Neuronal stem cell (in vitro differentiated cells): ENCODE data around the gene GAS7.

Experiments
- DNase-seq: peaks from one replicate; pipeline ENCODE4 v3.0.0-alpha.2; 2013; ENCODE audit warnings: low spot score
- H2AFZ ChIP-seq: one replicate; pipeline ENCODE4 v1.6.1; 2013; ENCODE audit warnings: mild to moderate bottlenecking, low read length, inconsistent platforms
- H2AK5ac ChIP-seq: 2 replicates; pipeline ENCODE4 v1.6.1; 2013; ENCODE audit warnings: low read depth, mild to moderate bottlenecking, inconsistent platforms, low read length, moderate library complexity, mixed read lengths
- H2BK120ac ChIP-seq: 2 replicates; pipeline ENCODE4 v1.6.1; 2013; ENCODE audit warnings: low read depth, mild to moderate bottlenecking, inconsistent platforms, low read length, moderate library complexity, mixed read lengths
- H2BK12ac ChIP-seq: one replicate; pipeline ENCODE4 v1.6.1; 2013; ENCODE audit warnings: low read length, inconsistent platforms
- H2BK15ac ChIP-seq: 2 replicates; pipeline ENCODE4 v1.6.1; 2013; ENCODE audit warnings: mild to moderate bottlenecking, low read length, inconsistent platforms, mixed read lengths
- H2BK5ac ChIP-seq: one replicate; pipeline ENCODE4 v1.6.1; 2013; ENCODE audit warnings: inconsistent platforms, mild to moderate bottlenecking, low read length, moderate library complexity
- H3K14ac ChIP-seq: one replicate; pipeline ENCODE4 v1.6.1; 2013; ENCODE audit warnings: low read length, inconsistent platforms
- H3K18ac ChIP-seq: 2 replicates; pipeline ENCODE4 v1.6.1; 2013; ENCODE audit warnings: low read length, inconsistent platforms
- H3K23ac ChIP-seq: 2 replicates; pipeline ENCODE4 v1.6.1; 2013; ENCODE audit warnings: low read depth, mild to moderate bottlenecking, mixed read lengths, low read length, inconsistent platforms; ENCODE audit not compliant: poor library complexity
- H3K27ac ChIP-seq: replicated peaks from 3 replicates; pipeline ENCODE4 v1.5.1; 2013; ENCODE audit warnings: low read length, inconsistent platforms
- H3K27me3 ChIP-seq, 3 experiments: 2 replicates each; pipeline ENCODE4 v1.6.1; 2013; ENCODE audit warnings: low read length in 3 of 3, mild to moderate bottlenecking in 2 of 3, inconsistent platforms in 1 of 3, low read depth in 1 of 3, mixed read lengths in 1 of 3, moderate library complexity in 1 of 3; ENCODE audit not compliant: control insufficient read depth in 3 of 3, insufficient read depth in 3 of 3
- H3K36me3 ChIP-seq, 2 donors: replicated peaks in 1 of 2; 2 replicates each; pipeline ENCODE4 v1.6.1; 2013; ENCODE audit warnings: low read length in 2 of 2; ENCODE audit not compliant: control insufficient read depth in 2 of 2, insufficient read depth in 2 of 2
- H3K4ac ChIP-seq: 2 replicates; pipeline ENCODE4 v1.6.1; 2013; ENCODE audit warnings: inconsistent platforms, mild to moderate bottlenecking, low read length, moderate library complexity
- H3K4me1 ChIP-seq, 2 donors: 1 replicate in 1 of 2; 2 replicates in 1 of 2; pipeline ENCODE4 v1.6.1; 2013; ENCODE audit warnings: low read length in 2 of 2, low read depth in 1 of 2; ENCODE audit not compliant: control insufficient read depth in 2 of 2, insufficient read depth in 1 of 2
- H3K4me2 ChIP-seq: one replicate; pipeline ENCODE4 v1.6.1; 2013; ENCODE audit warnings: mild to moderate bottlenecking, low read length, inconsistent platforms; ENCODE audit not compliant: insufficient read depth, poor library complexity, severe bottlenecking
- H3K4me3 ChIP-seq, 2 donors: 2 replicates each; pipeline ENCODE4 v1.5.1; 2013; ENCODE audit warnings: low read length in 2 of 2, mild to moderate bottlenecking in 2 of 2, inconsistent platforms in 1 of 2, moderate library complexity in 1 of 2
- H3K79me1 ChIP-seq: one replicate; pipeline ENCODE4 v1.6.1; 2013; ENCODE audit warnings: low read depth, mild to moderate bottlenecking, inconsistent platforms, low read length, moderate library complexity
- H3K9ac ChIP-seq: one replicate; pipeline ENCODE4 v1.6.1; 2013; ENCODE audit warnings: mild to moderate bottlenecking, low read depth, low read length, inconsistent platforms; ENCODE audit not compliant: poor library complexity
- H3K9me3 ChIP-seq, 2 donors: replicated peaks in 1 of 2; 2 replicates each; pipeline versions ENCODE3 to v1.6.1; 2013; ENCODE audit warnings: low read length in 2 of 2, mild to moderate bottlenecking in 2 of 2, inconsistent platforms in 1 of 2, low read depth in 1 of 2, mixed read lengths in 1 of 2, moderate library complexity in 1 of 2; ENCODE audit not compliant: control insufficient read depth in 2 of 2, insufficient read depth in 1 of 2
- H4K8ac ChIP-seq: one replicate; pipeline ENCODE4 v1.6.1; 2013; ENCODE audit warnings: low read depth, mild to moderate bottlenecking, inconsistent platforms, low read length, moderate library complexity
- H4K91ac ChIP-seq: one replicate; pipeline ENCODE4 v1.6.1; 2013; ENCODE audit warnings: low read length, low read depth, mild to moderate bottlenecking, inconsistent platforms; ENCODE audit not compliant: poor library complexity
- WGBS, 2 donors: extraction: QIAGEN DNeasy Blood & Tissue Kit; methylation state at CpG; one replicate each; pipeline ENCODE4 v1.1.7; 2013; ENCODE audit warnings: missing lambda C conversion rate in 2 of 2, mixed read lengths in 1 of 2; ENCODE audit not compliant: insufficient read length in 2 of 2, insufficient replicate concordance in 1 of 2; ENCODE audit errors: extremely low coverage in 2 of 2; 5-methylcytosine and 5-hydroxymethylcytosine counted together

The GAS7 gene

DNA sequence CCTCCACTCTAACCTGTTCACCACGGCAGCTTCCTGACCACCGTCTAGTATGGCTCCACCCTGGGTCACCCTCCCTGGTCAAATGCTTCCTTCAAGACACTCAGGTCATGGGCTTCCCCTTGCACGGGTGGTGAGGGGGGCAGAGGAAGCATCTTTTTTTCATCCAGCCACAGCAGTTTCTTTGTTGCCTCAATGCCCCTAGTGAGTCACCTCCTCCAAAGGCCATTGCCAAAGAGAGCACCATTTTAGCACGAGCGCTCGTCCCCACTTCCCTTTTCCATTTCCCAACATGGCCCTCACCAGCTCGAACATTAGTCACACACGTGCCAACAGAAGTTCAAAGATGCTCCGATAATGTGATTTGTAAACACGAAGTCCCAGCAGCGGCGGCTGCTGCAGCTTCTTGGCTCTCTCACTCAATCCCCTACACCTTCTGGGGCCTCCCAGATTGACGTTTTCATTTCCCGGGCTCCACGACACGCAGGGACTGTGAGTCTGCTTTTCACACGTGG lies 134.6 kb downstream of the GAS7 start:
- no peak overlapping the region for H3K27ac ChIP-seq
- DNase-seq: no peak

DNA sequence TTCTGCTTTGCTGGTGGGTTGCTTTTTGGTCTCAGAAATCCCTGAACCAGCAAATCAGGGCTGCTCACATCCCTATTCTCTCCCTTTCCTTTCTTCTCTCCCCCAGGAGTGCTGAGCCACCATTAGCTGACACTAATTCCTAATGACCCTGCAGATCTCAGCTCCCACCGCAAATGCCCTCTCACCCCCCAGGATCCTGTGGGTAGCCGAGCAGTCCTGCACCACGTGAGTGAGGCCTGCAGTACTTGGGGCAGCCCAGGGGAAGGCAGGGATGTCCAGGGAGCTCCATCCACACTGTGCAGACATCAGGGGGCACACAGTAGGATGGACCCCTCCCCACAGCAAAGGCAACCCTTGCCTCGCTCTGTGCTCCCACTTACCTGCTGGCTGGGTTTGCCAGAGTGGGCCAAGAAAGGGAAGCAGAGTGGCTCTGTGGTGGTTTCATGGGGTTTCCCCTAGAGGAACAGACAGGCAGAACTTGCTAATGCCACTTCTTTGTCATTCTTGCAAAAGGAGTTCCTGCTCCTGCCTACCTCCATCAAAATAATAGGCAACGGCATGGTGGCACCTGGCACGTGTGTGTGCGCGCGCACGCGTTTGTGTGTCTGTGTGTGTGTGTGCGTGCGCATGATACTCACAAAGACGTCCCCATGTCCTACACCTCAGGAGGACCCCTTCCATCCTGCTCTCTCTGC lies 135.6 kb downstream of the GAS7 start:
- peaks cover 0 to 4% of the 10 kb centered on the region in 2 donors for H3K9me3 ChIP-seq
- no peak overlapping the region for H3K23ac ChIP-seq
- H2AK5ac ChIP-seq: peak overlapping the region; percentile 1
- H3K14ac ChIP-seq: no peak overlapping the region
- no peak overlapping the region for H4K8ac ChIP-seq
- WGBS, 2 donors: no CpG with 5 or more reads among the region's 14 CpGs
- H2BK120ac ChIP-seq: no peak overlapping the region
- peaks cover 0 to 9% of the 10 kb centered on the region in 2 donors for H3K4me1 ChIP-seq
- H3K18ac ChIP-seq: peak overlapping the region; percentile 55
- DNase-seq: no peak
- H3K9ac ChIP-seq: peak overlapping the region; percentile 55
- H3K27me3 ChIP-seq: no peaks in the 10 kb centered on the region
- no peak overlapping the region for H2AFZ ChIP-seq
- H2BK12ac ChIP-seq: peak overlapping the region; percentile 59
- peak overlapping the region; percentile 44 for H4K91ac ChIP-seq
- H3K4ac ChIP-seq: no peak overlapping the region
- H2BK5ac ChIP-seq: no peak overlapping the region
- no peak overlapping the region for H3K27ac ChIP-seq
- no peaks in the 10 kb centered on the region for H3K36me3 ChIP-seq
- no peak overlapping the region for H3K4me2 ChIP-seq
- H3K79me1 ChIP-seq: no peaks in the 10 kb centered on the region
- no peak overlapping the region for H3K4me3 ChIP-seq
- peak overlapping the region; percentile 8 for H2BK15ac ChIP-seq

More for the DNA sequence above, 134.6 kb downstream of the GAS7 start:
- Histone ChIP-seq H3K4ac (no peak overlapping the region), H3K4me3 (no peak overlapping the region), H2BK12ac (no peak overlapping the region), H3K9ac (no peak overlapping the region), H3K4me1 (peaks cover 0 to 9% of the 10 kb centered on the region in 2 donors), H3K9me3 (peaks cover 0 to 2% of the 10 kb centered on the region in 2 donors), H3K23ac (no peak overlapping the region), H2BK120ac (no peak overlapping the region), H2BK15ac (no peak overlapping the region), H2AFZ (no peak overlapping the region), H3K79me1 (no peaks in the 10 kb centered on the region), H3K14ac (no peak overlapping the region), H2BK5ac (no peak overlapping the region), H3K36me3 (no peaks in the 10 kb centered on the region), H4K91ac (no peak overlapping the region), H3K4me2 (no peak overlapping the region), H2AK5ac (no peak overlapping the region), H3K18ac (no peak overlapping the region), H3K27me3 (no peaks in the 10 kb centered on the region), H4K8ac (no peak overlapping the region)
- WGBS, 2 donors: no CpG with 5 or more reads among the region's 17 CpGs

DNA sequence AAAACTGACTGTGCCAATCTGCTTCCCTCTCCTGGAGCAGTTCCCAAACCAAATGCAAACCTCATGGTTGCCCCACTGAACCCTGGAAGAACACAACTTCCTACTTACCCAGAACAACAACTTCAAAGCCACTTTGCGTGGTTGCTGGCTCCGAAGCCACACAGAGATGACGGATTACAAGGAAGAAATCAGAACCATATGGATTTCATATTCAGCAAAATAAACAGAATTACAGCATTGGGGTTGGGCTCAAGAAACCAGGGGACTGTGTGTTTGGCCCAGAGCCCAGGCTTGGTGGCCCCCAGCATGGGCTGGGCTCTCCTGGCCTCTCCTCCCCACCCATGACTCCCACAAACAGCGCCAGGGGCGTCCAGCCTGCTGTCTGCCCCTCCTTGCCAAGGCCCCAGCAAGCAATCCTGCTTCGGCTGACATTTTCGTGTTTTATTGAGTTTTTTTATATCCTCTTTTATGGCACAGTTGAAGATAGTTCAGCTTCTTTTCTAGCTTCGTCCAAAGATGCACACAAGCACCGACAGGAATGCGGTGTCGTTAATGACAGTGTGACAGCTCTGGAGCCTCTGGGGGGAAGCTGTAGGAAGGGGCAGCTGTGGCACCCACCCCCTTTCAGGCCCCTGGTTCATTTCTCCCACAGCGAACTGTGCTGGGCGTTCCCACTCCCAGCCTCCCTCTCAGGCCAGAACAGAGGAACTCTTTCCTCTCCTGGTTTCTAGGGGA lies 137.1 kb downstream of the GAS7 start:
- Histone ChIP-seq H2AFZ (no peak overlapping the region), H3K27ac (no peak overlapping the region), H2BK12ac (no peak overlapping the region), H3K9me3 (peaks cover 0 to 4% of the 10 kb centered on the region in 2 donors), H4K91ac (no peak overlapping the region), H3K14ac (no peak overlapping the region), H2AK5ac (no peak overlapping the region), H3K4me1 (peaks cover 0 to 9% of the 10 kb centered on the region in 2 donors), H3K36me3 (no peaks in the 10 kb centered on the region), H3K79me1 (no peaks in the 10 kb centered on the region), H3K23ac (no peak overlapping the region), H3K4ac (no peak overlapping the region), H3K4me3 (no peak overlapping the region), H3K9ac (no peak overlapping the region), H2BK5ac (no peak overlapping the region), H3K4me2 (no peak overlapping the region), H3K27me3 (no peaks in the 10 kb centered on the region), H2BK15ac (no peak overlapping the region), H4K8ac (no peak overlapping the region), H2BK120ac (no peak overlapping the region), H3K18ac (peak overlapping the region; percentile 65)
- no peak for DNase-seq
- WGBS, 2 donors: no CpG with 5 or more reads among the region's 13 CpGs

GRCh38 chr17:10060526-10060925 lies 137.9 kb downstream of the GAS7 start:
- Histone ChIP-seq H3K27ac (no peak overlapping the region), H3K4me2 (no peak overlapping the region)

More at GRCh38 chr17:10060526-10060925, 137.9 kb downstream of the GAS7 start:
- Histone ChIP-seq H3K27me3 (no peaks in the 10 kb centered on the region), H2BK15ac (no peak overlapping the region), H3K18ac (no peak overlapping the region), H2BK5ac (no peak overlapping the region), H4K91ac (no peak overlapping the region), H4K8ac (no peak overlapping the region), H3K4ac (no peak overlapping the region), H2AFZ (no peak overlapping the region), H2BK12ac (no peak overlapping the region), H3K9ac (no peak overlapping the region), H3K4me3 (no peak overlapping the region), H3K36me3 (no peaks in the 10 kb centered on the region), H3K23ac (no peak overlapping the region), H2BK120ac (no peak overlapping the region), H3K79me1 (no peaks in the 10 kb centered on the region), H2AK5ac (no peak overlapping the region), H3K14ac (no peak overlapping the region), H3K4me1 (peaks cover 0 to 9% of the 10 kb centered on the region in 2 donors), H3K9me3 (peaks cover 0 to 4% of the 10 kb centered on the region in 2 donors)
- WGBS, 2 donors: no CpG with 5 or more reads among the region's 8 CpGs
- DNase-seq: no peak
